Measurements from ENCODE around the gene TMEM92.

TMEM92 gene

DNA sequence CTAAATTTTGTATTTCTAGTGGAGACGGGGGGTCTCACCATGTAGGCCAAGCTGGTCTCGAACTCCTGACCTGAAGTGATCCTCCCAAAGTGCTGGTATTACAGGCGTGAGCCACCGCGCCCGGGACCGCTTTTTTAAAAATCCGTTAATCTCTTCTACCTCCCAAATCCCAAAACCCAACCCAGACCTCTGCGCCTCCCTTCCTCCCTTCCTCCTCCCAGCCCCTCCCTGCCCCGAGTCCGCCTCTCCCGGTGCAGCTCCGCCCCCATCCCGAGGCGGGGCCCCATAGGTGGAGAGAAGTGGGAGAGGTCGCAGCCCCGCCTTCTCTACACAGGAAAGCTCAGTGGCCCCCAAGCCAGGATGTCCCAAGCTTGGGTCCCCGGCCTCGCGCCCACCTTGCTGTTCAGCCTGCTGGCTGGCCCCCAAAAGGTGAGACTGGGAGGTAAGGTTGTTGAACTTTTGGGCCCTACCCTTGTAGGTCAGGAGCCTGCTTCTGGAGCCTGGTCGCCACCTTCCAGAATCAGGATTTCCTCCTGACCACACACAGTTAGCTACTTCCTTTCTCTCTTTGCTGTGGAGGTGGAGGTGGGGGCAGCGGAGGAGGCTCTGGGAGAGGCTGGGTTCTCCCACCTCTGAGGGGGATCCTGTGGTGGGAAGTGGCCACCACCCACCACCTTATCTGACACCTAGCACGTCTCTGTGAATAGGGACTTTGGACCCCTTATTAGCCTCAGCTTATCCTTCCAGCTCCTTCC lies at the start of gene TMEM92:
Gene TMEM92, plus strand, starts transcription at position 325 of the 755 bp plus-strand sequence. Its CDS starts 36 bp downstream, at position 361.
- DNase-seq = no peak

- no peak for DNase-seq
These were observed 48.5 kb upstream of the TMEM92 start for GRCh38 chr17:50225701-50226240.

GRCh38 chr17:50234581-50234980 lies 39.7 kb upstream of the TMEM92 start:
- no peak for DNase-seq

DNA sequence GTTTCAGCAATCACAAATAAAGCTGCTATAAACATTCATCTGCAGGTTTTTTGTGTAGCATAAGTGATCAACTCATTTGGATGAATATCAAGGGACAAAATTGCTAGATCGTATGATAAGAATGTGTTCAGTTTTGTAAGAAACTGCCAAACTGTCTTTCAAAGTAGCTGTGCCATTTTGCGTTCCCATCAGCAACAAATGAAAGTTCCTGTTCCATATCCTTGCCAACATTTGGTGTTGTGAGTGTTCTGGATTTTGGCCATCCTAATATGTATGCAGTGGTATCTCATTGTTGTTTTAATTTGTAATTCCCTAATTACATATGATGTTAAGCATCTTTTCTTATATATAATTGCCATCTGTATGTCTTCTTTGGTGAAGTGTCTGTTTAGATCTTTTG lies 36.4 kb upstream of the TMEM92 start:
- DNase-seq = no peak

DNA sequence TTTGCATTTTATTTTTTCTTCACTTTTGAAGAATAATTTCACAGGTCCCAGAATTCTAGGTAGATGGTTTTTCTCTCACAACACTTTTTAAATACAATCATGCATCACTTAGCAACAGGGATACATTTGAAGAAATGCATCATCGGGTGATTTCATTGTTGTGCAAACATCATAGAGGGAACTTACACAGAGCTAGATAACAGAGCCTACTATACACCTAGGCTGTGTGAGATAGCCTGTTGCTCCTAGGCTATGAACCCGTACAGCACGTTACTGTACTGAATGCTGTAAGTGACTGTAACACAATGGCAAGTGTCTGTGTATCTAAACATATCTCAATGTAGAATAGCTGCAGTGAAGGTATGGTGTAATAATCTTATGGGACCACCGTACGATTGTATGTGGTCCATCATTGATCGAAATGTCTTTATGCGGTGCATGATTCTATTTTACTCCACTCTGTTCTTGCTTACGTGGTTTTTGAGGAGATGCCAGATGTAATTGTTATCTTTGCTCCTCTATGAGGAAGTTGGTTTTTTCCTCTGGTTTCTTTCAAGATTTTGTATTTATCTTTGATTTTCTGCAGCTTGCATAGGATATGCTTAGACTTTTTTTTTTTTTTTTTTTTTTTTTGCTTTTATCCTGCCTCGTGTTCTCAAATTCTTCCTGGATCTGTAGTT lies 35.5 kb upstream of the TMEM92 start:
- DNase-seq = no peak

DNA sequence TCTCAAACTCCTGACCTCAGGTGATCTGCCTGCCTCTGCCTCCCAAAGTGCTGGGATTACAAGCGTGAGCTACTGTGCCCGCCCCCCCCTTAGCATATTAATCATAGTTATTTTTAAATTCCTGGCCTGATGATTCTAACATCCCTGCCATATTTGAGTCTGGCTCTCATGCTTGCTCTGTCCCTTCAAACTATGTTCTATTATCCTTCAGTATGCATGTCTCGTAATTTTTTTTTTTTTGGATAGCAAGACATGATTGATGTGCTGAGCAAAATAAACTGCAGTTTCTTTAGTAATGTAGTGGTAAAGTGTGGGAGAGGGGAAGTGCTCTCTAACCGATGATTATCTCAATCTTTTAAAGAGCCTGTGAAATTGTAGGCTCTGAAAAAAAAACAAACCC lies 34.3 kb upstream of the TMEM92 start:
- DNase-seq = no peak

DNA sequence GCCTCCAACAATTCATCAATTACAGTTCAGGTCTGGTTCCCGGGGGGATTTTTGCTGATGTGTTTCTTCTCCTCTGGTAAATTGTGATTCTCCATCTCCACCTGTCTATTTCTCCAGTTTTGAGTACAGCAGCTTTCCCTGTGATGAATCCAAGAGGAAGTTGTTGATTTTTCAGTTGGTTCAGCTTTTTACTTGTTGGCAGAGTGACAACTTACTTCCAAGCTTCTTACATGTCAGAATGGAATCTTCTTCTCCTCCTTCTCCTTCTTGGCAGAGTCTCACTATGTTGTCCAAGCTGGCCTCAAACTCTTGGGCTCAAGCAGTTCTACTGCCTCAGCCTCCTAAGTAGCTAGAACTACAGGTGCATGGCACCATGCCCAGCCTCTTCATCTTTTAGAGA lies 33.4 kb upstream of the TMEM92 start:
- DNase-seq = no peak

DNA sequence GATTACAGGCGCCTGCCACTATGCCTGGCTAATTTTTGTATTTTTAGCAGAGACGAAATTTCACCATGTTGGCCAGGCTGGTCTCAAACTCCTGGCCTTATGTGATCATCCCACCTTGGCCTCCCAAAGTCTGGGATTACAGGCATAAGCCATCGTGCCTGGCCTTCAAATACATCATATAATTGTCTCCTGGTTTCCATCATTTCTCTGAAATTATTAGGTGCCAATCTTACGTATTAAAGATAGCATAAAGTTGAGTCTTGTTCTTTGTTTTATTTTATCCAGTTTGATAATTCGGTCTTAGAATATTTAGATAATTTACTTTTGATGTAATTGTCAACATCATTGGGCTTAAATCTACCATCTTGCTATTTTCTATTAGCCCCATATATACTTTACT lies 32.8 kb upstream of the TMEM92 start:
- no peak for DNase-seq

DNA sequence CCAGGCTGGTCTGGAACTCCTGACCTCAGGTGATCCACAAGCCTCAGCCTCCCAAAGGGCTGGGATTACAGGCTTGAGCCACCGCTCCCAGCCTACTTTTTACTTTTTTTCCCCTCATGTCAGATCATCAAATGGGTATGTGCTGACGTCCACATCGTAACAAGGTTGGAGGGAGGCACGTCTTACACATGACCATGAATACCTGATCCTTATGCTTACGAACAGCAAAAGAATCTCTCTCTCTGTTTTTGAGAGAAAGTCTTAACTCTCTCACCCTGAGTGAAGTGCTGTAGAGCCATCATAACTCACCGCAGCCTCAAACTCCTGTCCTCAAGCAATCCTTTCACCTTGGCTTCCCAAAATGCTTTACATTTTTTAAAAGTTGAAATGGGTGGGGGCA lies 29.5 kb upstream of the TMEM92 start:
- DNase-seq = no peak

DNA sequence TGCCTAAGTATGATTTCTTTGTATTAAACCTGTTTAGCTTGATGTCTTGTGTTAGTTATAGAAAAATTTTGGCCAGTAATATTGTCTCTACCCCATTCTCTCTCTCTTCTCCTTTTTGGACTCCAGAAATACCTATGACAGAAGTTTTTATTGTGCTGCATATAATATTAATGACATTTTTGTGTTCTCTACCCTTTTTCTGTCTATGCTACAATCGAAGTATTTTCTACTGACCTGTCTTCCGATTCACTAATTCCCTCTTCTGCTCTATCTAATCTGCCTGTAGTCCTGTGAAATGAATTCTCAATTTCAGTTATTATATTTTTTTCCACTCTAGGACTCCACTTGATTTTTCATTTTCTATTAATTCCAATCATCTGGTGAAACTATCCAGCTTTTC lies 26.0 kb upstream of the TMEM92 start:
- DNase-seq = no peak

DNA sequence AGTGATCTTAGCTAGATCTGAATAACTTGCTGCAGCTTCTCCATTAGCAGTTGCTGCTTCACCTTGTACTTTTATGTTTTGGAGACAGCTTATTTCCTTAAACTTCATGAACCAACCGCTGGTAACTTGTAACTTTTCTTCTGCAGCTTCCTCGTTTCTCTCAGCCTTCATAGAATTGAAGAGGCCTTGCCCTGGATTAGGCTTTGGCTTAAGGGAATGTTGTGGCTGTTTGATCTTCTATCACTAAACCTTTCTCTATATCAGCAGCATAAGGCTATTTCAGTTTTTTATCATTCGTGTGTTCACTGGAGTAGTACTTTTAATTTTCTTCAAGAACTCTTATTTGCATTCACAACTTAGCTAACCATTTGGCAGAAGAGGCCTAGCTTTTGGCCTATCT lies 21.5 kb upstream of the TMEM92 start:
- DNase-seq = no peak

GRCh38 chr17:50255766-50256635 lies 18.3 kb upstream of the TMEM92 start:
- DNase-seq = no peak

DNA sequence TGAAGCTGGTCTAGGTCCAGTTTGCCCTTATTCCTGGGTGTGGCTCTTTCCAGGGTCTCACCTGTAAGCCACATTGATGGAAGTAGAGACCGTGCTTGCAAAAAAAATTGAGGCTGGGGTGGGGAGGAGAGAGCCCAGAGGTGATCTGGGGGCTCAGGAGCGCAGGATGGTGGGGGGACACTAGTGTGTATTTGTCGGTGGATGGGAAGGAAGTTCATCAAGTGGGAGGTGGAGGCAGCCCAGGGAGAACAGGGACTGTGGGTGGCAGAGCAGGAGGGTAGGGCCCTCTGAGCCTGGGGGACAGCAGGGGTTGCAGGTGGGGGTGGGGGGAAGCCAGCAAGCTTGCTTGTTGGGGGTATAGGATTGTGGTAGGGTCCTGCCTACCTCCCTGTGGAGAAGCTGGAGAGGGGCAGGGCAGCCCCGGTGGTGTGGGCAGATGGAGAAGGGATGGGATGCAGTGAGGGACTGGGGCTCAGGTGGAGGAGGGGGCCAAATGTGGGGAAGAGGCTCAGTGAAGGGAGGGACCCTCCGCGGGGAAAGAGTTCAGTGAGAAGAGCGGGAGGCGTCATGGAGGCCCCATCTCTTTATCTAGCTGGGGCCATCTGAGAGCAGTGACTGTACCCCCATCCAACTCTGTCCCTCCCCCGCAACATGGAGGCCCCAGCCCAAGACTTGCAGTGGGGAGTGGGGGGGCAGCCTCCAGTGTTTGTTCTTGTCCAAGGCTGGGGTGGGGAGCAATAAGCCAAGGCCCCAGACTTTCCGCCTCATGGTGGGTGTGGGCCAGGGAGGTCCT lies 17.2 kb upstream of the TMEM92 start:
- no peak for DNase-seq

DNA sequence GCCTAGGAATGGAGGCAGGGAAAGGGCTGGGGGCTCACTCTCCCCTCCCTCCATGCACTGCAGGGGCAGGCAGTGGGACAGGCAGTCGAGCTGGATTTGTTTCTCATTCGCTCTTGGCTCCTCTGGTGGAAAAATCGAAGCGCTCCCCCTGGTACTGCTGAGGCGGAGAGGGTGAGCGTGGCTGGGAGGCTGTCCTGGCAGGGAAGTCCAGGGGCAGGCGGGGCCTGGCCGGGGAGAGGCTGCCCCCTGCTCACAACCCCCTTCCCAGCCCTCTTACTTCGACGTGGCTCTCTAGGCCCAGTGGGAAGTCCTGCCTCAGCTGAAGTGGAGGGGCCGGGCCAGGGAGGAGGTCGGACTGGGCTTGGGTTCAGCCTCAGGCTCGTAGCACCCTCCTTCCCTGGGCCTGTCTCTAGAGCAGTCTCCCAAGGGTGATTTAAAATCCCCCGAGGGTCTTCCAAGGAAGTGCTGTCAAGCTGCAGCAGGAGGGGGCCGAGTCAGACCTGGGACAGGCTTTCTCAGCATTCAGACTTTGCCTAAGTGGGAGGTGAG lies 16.5 kb upstream of the TMEM92 start:
- DNase-seq = no peak

DNA sequence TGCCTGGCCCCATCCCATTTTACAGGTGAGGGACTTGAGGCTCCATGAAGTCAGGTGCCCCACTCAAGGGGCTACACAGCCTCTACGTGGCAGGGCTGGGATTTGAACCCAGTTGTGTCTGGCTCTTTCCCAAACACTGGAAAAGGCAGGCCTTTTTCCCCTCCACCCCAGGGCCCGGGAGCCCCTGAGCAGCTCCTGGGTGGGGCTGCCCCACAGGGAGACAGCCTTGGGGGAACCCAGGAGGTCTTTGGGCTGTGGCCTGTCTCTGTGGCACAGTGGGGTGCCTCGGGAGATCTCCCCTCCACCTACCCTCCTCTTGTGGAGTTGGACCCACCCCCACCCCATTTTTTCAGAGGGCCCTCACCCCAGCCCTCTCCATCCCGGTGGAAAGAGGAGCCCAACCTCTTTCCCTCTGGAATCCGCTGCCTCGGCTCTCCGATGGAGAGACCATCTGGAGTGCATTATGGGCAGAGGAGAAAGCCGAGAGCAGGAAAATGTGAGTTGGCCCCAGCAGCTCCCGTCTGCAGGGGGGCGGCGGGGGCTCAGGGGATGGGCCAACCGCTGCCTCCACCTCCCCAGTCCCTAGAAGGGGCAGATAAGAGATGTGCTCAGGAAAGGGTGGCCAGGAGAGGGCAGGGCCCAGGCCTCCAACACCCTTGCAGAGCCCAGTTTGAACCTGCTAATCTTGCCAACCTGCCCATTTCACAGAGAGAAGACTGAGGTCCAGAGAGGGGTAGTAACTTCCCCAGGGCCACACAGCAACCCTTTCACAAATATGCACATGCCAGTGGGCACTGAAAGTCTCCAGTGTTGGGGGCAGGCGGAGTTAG lies 15.4 kb upstream of the TMEM92 start:
- no peak for DNase-seq

GRCh38 chr17:50259477-50260324 lies 14.6 kb upstream of the TMEM92 start:
- no peak for DNase-seq

DNA sequence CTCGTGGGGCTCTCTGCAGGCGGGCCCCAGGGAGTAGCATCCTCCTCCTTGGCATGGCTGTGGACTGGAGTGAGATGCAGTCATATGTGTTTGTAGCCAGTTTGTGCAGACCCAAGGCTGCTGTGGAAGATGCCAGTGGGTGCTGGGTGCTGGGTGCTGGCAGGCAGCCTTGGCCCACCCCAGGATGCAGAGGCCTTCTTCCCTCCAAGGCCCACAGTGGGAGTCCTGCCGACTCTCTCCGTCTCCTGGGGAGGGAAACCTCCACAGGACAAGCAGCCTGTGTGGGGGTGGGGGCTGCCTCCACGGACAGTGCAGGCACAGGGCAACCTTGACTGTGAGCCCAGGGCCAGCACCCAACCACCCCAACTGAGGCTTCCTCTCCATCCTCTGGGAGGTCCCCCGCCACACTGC lies 13.8 kb upstream of the TMEM92 start:
- no peak for DNase-seq

DNA sequence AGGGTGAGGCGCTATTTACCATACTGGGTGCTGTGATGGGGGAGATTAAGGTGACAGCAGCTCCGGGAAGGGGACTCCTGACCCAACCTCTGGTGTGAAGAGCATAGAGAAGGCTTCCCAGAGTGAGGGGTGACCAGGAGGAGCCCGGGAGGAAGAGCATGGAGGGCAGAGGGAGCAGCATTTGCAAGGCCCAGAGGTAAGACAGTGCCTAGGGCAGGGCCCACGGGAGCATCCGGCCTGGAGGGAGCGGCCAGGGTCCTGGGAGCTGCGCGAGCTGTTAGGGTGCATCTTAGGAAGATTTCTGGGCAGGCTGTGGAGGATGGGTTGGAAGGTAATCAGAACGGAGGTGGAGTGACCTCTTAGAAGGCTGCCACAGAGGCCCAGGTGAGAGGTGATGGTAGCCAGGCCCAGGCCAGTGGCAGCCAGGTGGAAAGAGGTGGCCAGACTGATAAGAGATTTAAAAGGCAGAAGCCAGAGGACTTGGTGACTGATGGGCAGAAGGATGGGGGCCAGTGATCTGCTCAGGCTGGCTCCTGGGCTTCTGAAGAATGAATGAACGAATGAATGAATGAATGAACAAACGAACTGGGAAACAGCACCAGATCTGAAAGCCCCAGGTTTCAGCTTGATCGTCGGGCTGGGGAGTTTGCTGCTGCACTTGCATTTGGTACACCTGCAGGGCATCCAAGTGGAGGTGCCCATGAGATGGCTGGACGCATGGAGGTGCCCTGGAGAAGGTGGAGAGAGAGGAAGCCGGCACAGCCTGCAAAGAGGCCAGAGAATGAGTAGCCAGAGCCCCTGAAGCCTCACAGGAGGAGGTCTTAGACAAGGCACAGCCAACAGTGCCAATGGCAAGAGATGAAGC lies 13.0 kb upstream of the TMEM92 start:
- no peak for DNase-seq

All from midbrain (tissue), 1 donor.